Endothelial cell of umbilical vein (primary cell): ENCODE measurements around the gene CCDC34. TPM values are rescaled to one million over a fixed set of nuclear protein-coding genes. Genes with fewer than 3 reads are reported as not detected.

Experiments
- BruUV-seq: library from RNA; stranded (reverse); fragments of 400-500 nt; replicated peaks from 2 replicates; lab custom pipeline; 2021; lab: Mats Ljungman, UMichigan
- CTCF ChIA-PET: fragments of 300-600, 350-600 bp; sonication (Branson Sonifier 250); formaldehyde crosslinking; loops from one replicate; lab custom pipeline; 2021; ENCODE audit warnings: antibody characterized with exemption, inconsistent platforms; lab: Charles Lee
- POLR2A ChIA-PET: fragments of 300-600, 350-600 bp; sonication (Branson Sonifier 250); formaldehyde crosslinking; loops from one replicate; lab custom pipeline; 2021; ENCODE audit warnings: antibody characterized with exemption, inconsistent platforms; lab: Charles Lee
- DNase-seq: peaks from one replicate; pipeline ENCODE4 v3.0.0-alpha.2; 2011; ENCODE audit warnings: low read depth, low spot score
- FAIRE-seq: peaks from 2 replicates; lab custom pipeline; 2011; peaks lifted over from hg19 to GRCh38; lab: Jason Lieb, UNC
- H2AFZ ChIP-seq: 2 replicates; pipeline ENCODE4 v1.6.0; 2012; ENCODE audit warnings: low read depth, low read length, control low read depth, inconsistent platforms
- H3K27ac ChIP-seq: 2 replicates; pipeline ENCODE4 v1.5.1; 2011; ENCODE audit warnings: low read depth, mild to moderate bottlenecking, control low read depth, low read length, moderate library complexity; ENCODE audit not compliant: insufficient read depth
- H3K27me3 ChIP-seq, 2 experiments: 2 replicates each; pipeline versions ENCODE4 v1.6.0 to v1.6.1; 2011; ENCODE audit warnings: low read length in 2 of 2, mixed read lengths in 1 of 2; ENCODE audit not compliant: control insufficient read depth in 2 of 2, insufficient read depth in 2 of 2
- H3K36me3 ChIP-seq, 2 experiments: 2 replicates in 1 of 2; 3 replicates in 1 of 2; pipeline ENCODE4 v1.5.1; 2011; ENCODE audit warnings: low read length in 2 of 2, mild to moderate bottlenecking in 1 of 2, moderate library complexity in 1 of 2; ENCODE audit not compliant: control insufficient read depth in 2 of 2, insufficient read depth in 2 of 2; ENCODE audit errors: extremely low read depth in 1 of 2
- H3K4me1 ChIP-seq: 3 replicates; pipeline ENCODE4 v1.5.1; 2011; ENCODE audit warnings: mild to moderate bottlenecking, low read length; ENCODE audit not compliant: control insufficient read depth, insufficient read depth; ENCODE audit errors: extremely low read depth
- H3K4me2 ChIP-seq: 2 replicates; pipeline ENCODE4 v1.6.1; 2011; ENCODE audit warnings: low read length, control low read depth, mixed read lengths; ENCODE audit not compliant: insufficient read depth
- H3K4me3 ChIP-seq, 3 experiments: fragments of 200-600 bp in 1 of 3; sonication (generic), shearing (Covaris generic) in 1 of 3; replicated peaks in 1 of 3; 2 replicates each; pipeline ENCODE4 v1.5.1; 2011 to 2016; ENCODE audit warnings: control low read depth in 3 of 3, low read length in 3 of 3, mild to moderate bottlenecking in 2 of 3, inconsistent platforms in 1 of 3, low read depth in 1 of 3, moderate library complexity in 1 of 3; ENCODE audit not compliant: insufficient read depth in 1 of 3
- H3K79me2 ChIP-seq: 2 replicates; pipeline ENCODE4 v1.6.0; 2012; ENCODE audit warnings: low read length, inconsistent platforms; ENCODE audit not compliant: control insufficient read depth, insufficient read depth
- H3K9ac ChIP-seq: replicated peaks from 2 replicates; pipeline ENCODE3; 2011; ENCODE audit warnings: low read length, control low read depth; ENCODE audit not compliant: insufficient read depth; ENCODE audit errors: extremely low read depth
- H3K9me1 ChIP-seq: replicated peaks from 3 replicates; pipeline ENCODE4 v1.6.0; 2011; ENCODE audit warnings: mild to moderate bottlenecking, low read length; ENCODE audit not compliant: control insufficient read depth, insufficient read depth; ENCODE audit errors: extremely low read depth
- H3K9me3 ChIP-seq: replicated peaks from 2 replicates; pipeline ENCODE4 v1.5.1; 2012; ENCODE audit warnings: low read length, inconsistent platforms; ENCODE audit not compliant: control insufficient read depth, insufficient read depth
- H4K20me1 ChIP-seq: replicated peaks from 2 replicates; pipeline ENCODE3; 2011; ENCODE audit warnings: mild to moderate bottlenecking, low read length; ENCODE audit not compliant: control insufficient read depth, insufficient read depth; ENCODE audit errors: extremely low read depth
- EZH2 ChIP-seq: IDR thresholded peaks from 2 replicates; pipeline ENCODE4 v1.6.1; 2012; ENCODE audit warnings: borderline replicate concordance, low read depth, mild to moderate bottlenecking, moderate library complexity, low read length, inconsistent platforms; ENCODE audit not compliant: severe bottlenecking
- FOS ChIP-seq: IDR thresholded peaks from 2 replicates; pipeline ENCODE4 v1.6.1; 2011; ENCODE audit warnings: mild to moderate bottlenecking, low read length, moderate library complexity, borderline replicate concordance; ENCODE audit not compliant: insufficient read depth
- GATA2 ChIP-seq: IDR thresholded peaks from 2 replicates; pipeline ENCODE4 v1.7.0; 2011; ENCODE audit warnings: low read depth, mild to moderate bottlenecking, moderate library complexity, mixed read lengths, low read length; ENCODE audit not compliant: insufficient read length, insufficient read depth
- JUN ChIP-seq: IDR thresholded peaks from 2 replicates; pipeline ENCODE4 v1.6.1; 2011; ENCODE audit warnings: borderline replicate concordance, low read depth; ENCODE audit not compliant: insufficient read length, insufficient read depth
- MYC ChIP-seq: IDR thresholded peaks from one replicate; pipeline ENCODE4 v1.6.1; 2011; ENCODE audit warnings: mild to moderate bottlenecking, low read depth, low read length
- POLR2A ChIP-seq: IDR thresholded peaks from 2 replicates; pipeline ENCODE4 v1.6.1; 2012; ENCODE audit warnings: low read depth, mild to moderate bottlenecking, control low read depth, low read length
- POLR2AphosphoS5 ChIP-seq: IDR thresholded peaks from 2 replicates; pipeline ENCODE4 v1.6.1; 2012; ENCODE audit warnings: low read depth, mild to moderate bottlenecking, control low read depth, low read length, moderate library complexity; ENCODE audit not compliant: insufficient read depth
- dilution Hi-C: fragments of 300-500 bp; cut with MboI; formaldehyde crosslinking; loops from one replicate; pipeline ENCODE4 v1.15.0; 2019; ENCODE audit warnings: low sequenced_read_pairs; ENCODE audit not compliant: extremely low pct_ligation_motif_present
- intact Hi-C: fragments of 100-400 bp; cut with micrococcal nuclease; formaldehyde crosslinking; loops from one replicate; pipeline ENCODE4 v1.10.0; 2022
- polyA plus RNA-seq, 4 experiments: library from polyadenylated mRNA; depleted of rRNA in 3 of 4; stranded (reverse) in 3 of 4; unstranded in 1 of 4; fragments of >200 nt; gene quantifications; 2 replicates each; pipeline versions ENCODE4 v1.2.1 to v1.2.3, GENCODE V29; 2011 to 2012; ENCODE audit warnings: missing spikeins in 1 of 4
- total RNA-seq: library from RNA; stranded (reverse); gene quantifications from 2 replicates; pipeline ENCODE4 v1.2.3, GENCODE V29; 2021
- TF ChIP-seq, protein P1 (sequence below), 2 donors: IDR thresholded peaks; 1 replicate in 1 of 2; 2 replicates in 1 of 2; pipeline ENCODE4 v1.5.1; 2011; ENCODE audit warnings: low read length in 2 of 2, mild to moderate bottlenecking in 2 of 2, moderate library complexity in 2 of 2, control low read depth in 1 of 2, inconsistent platforms in 1 of 2, low read depth in 1 of 2; ENCODE audit not compliant: insufficient read depth in 1 of 2; ENCODE audit errors: extremely low read depth in 1 of 2
- TF ChIP-seq, protein P2 (sequence below): IDR thresholded peaks from 2 replicates; pipeline ENCODE4 v1.6.1; 2011; ENCODE audit not compliant: insufficient read depth, insufficient read length

CCDC34 gene
- total and polyA plus RNA-seq, 2 donors (not counting 3 experiments of a cell fraction or from before 2014, with no cell fraction given): 2.3 to 11.4 TPM

- Histone ChIP-seq H3K79me2 (no peaks in the 10 kb centered on the region), H3K9me1 (no peaks in the 10 kb centered on the region), H3K4me2 (no peak overlapping the region), H3K4me1 (no peaks in the 10 kb centered on the region), H3K27ac (no peak overlapping the region), H2AFZ (no peak overlapping the region), H3K9ac (no peak overlapping the region), H3K36me3 (no peaks in the 10 kb centered on the region), H3K27me3 (no peaks in the 10 kb centered on the region), H3K9me3 (no peaks in the 10 kb centered on the region), H4K20me1 (no peaks in the 10 kb centered on the region), H3K4me3 (no peak overlapping the region)
- ChIA-PET CTCF (interaction anchor here (1.4 kb wide), 1 partner anchor 224 kb away, joined by 4 read pairs; no protein-coding TSS in a partner anchor), POLR2A (no interaction called here)
- FAIRE-seq (no peak), DNase-seq (no peak)
- dilution Hi-C loops (no loop called here), intact Hi-C loops (no loop called here)
- TF ChIP-seq POLR2AphosphoS5 (no peak), FOS (no peak), POLR2A (no peak), EZH2 (no peak), GATA2 (no peak), JUN (no peak), MYC (no peak)
- TF ChIP-seq, protein P1, sequence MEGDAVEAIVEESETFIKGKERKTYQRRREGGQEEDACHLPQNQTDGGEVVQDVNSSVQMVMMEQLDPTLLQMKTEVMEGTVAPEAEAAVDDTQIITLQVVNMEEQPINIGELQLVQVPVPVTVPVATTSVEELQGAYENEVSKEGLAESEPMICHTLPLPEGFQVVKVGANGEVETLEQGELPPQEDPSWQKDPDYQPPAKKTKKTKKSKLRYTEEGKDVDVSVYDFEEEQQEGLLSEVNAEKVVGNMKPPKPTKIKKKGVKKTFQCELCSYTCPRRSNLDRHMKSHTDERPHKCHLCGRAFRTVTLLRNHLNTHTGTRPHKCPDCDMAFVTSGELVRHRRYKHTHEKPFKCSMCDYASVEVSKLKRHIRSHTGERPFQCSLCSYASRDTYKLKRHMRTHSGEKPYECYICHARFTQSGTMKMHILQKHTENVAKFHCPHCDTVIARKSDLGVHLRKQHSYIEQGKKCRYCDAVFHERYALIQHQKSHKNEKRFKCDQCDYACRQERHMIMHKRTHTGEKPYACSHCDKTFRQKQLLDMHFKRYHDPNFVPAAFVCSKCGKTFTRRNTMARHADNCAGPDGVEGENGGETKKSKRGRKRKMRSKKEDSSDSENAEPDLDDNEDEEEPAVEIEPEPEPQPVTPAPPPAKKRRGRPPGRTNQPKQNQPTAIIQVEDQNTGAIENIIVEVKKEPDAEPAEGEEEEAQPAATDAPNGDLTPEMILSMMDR (IDR thresholded peaks at IDR 0.05; ENCODE audit: extremely low read depth in 1 of 2, insufficient read depth in 1 of 2, low read depth in 1 of 2, low read length in 2 of 2): no peak
- TF ChIP-seq, protein P2, sequence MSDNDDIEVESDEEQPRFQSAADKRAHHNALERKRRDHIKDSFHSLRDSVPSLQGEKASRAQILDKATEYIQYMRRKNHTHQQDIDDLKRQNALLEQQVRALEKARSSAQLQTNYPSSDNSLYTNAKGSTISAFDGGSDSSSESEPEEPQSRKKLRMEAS: no peak
- no TSS peak for BruUV-seq
Observed at GRCh38 chr11:27408246-27408800, 45.3 kb upstream of the CCDC34 start.
